SK-N-MC (cell line): ENCODE results near the gene SGMS1.
"Not testable (repeated sequence)": the region's sequence is repeated elsewhere in the genome, so short reads cannot be mapped to it uniquely, and the experiment has no call there.

Source experiments
- DNase-seq: peaks from one replicate; pipeline ENCODE4 v3.0.0-alpha.2; 2011; ENCODE audit warnings: low read depth, low spot score
- H3K27ac ChIP-seq: fragments of 200-600 bp; sonication (generic); 2 replicates; pipeline ENCODE4 v1.5.1; 2016; ENCODE audit warnings: mixed run types
- H3K36me3 ChIP-seq: fragments of 200-600 bp; sonication (generic); 2 replicates; pipeline ENCODE4 v1.6.1; 2017; ENCODE audit warnings: antibody characterized with exemption, low read length, mixed read lengths; ENCODE audit not compliant: insufficient read depth
- H3K4me3 ChIP-seq: fragments of 200-600 bp; sonication (generic); 2 replicates; pipeline ENCODE4 v1.5.1; 2016
- H3K9ac ChIP-seq: fragments of 200-600 bp; sonication (generic); 2 replicates; pipeline ENCODE4 v1.8.0; 2017; ENCODE audit warnings: mixed run types, mixed read lengths; ENCODE audit not compliant: insufficient read length
- H3K9me3 ChIP-seq: fragments of 200-600 bp; sonication (generic); 2 replicates; pipeline ENCODE4 v1.6.1; 2017; ENCODE audit warnings: low read depth, mild to moderate bottlenecking, antibody characterized with exemption, low read length, moderate library complexity, mixed read lengths
- EZH2 ChIP-seq: fragments of 200-600 bp; sonication (generic); IDR thresholded peaks from one replicate; pipeline ENCODE4 v1.6.1; 2017; ENCODE audit warnings: antibody characterized with exemption
- FOXP2 ChIP-seq: optimal IDR thresholded peaks from 2 replicates; pipeline ENCODE3; 2011; ENCODE audit warnings: mild to moderate bottlenecking, moderate library complexity; ENCODE audit not compliant: insufficient read depth; ENCODE audit errors: extremely low read length, control extremely low read depth
- POLR2AphosphoS5 ChIP-seq: IDR thresholded peaks from 2 replicates; pipeline ENCODE4 v1.6.1; 2012; ENCODE audit warnings: mild to moderate bottlenecking, low read depth, low read length, borderline replicate concordance

The SGMS1 gene

DNA sequence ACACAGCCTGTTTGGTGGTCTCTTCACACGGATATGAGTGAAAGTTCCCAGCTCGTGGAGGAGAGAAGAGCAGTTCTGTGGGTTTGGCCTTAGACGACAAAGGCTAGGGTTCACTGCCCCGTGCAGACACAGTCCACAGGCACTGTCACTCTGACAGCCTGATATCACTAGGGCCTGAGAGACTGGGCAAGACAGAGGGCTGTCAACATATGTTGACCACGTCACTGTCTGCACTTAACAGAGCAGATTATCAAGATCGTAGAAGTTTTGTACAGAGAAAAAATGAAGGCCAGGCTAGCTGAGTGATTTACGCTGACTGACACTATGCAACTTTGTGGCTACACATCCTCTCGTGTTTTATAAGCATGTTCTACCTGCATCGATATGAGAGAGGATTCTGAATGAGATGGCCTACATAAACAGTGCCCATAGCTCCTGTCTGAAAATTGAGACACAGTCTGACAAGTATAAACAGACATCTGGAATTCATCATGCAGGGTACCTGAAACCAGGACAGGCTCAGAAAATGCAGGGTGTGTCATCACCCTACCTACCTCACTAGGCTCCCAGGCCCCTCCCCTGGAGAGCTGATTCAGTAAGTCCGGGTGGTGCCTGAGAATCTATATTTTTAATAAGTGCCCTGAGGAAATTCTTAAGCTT lies 120.0 kb downstream of the SGMS1 start:
- Histone ChIP-seq H3K4me3 (no peak overlapping the region), H3K9me3 (no peaks in the 10 kb centered on the region), H3K27ac (no peak overlapping the region), H3K36me3 (no peaks in the 10 kb centered on the region), H3K9ac (no peak overlapping the region)
- no peak for DNase-seq
- no peak for TF ChIP-seq POLR2AphosphoS5
- TF ChIP-seq FOXP2: no peak
- no peak for TF ChIP-seq EZH2

DNA sequence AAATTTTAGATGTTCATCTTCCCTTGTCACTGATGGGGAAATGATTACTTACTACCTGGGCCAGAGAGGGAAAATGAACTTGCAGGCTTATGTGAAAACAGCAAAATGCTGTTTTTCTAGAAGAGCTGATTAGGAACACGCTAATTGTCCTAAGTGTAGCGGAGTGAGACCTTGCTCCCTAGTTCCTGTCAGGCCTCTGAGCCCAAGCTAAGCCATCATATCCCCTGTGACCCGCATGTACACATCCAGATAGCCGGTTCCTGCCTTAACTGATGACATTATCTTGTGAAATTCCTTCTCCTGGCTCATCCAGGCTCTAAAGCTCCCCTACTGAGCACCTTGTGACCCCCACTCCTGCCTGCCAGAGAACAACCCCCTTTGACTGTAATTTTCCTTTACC lies 120.6 kb downstream of the SGMS1 start:
- not testable (repeated sequence) for H3K9me3 ChIP-seq, H3K27ac ChIP-seq, H3K4me3 ChIP-seq, H3K36me3 ChIP-seq, H3K9ac ChIP-seq, DNase-seq

DNA sequence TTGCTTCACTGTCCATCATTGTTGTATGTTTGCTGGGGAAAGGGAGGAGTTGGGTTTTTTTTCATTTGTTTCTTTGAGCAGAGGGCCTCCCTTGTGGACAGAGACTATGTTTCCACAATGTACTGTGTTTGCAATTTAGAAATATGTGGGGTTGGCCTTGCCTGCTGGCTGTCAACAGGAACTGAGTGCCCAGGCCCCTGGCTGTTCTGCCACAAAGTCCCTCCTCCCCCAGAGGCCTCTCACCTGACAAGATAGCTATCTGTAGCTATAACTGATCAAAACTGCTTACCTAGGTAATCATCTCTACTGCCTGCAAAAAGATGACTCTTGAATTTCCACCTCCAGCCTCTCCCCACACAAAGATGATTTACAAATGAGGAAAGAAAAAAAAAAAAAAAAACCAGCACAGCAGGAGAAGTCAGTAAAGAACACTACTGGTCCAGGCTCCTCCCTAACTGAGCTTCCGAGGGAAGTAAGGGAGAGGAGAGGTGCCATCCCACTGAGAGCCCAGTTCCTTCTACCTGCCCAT lies 121.8 kb downstream of the SGMS1 start:
- Histone ChIP-seq H3K27ac (no peak overlapping the region), H3K9ac (no peak overlapping the region), H3K4me3 (no peak overlapping the region), H3K9me3 (no peaks in the 10 kb centered on the region), H3K36me3 (no peaks in the 10 kb centered on the region)
- no peak for DNase-seq
- no peak for TF ChIP-seq EZH2
- TF ChIP-seq FOXP2: no peak
- TF ChIP-seq POLR2AphosphoS5: no peak

DNA sequence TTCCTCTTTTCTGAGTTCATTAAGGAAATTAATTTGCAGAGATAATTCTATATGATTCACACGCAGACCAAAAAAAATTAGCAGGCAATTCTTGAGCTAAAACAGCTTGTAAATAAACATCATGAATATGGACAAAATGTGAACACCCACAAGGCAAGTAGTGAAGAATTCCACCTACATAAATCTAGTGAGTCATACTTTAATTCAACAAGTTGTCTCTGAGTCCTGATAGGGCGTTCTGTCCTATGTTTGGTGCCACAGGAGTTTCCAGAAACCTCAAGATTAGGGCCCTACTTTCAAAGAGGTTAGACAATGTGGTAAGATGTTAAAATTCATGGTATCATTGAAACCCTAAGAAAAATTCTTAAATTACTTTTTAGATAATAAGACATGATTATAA lies 122.3 kb downstream of the SGMS1 start:
- no peak for TF ChIP-seq EZH2
- TF ChIP-seq POLR2AphosphoS5: no peak
- no peak for TF ChIP-seq FOXP2
- H3K9ac ChIP-seq: no peak overlapping the region
- no peak overlapping the region for H3K4me3 ChIP-seq
- H3K36me3 ChIP-seq: no peaks in the 10 kb centered on the region
- DNase-seq: no peak
- no peak overlapping the region for H3K27ac ChIP-seq
- no peaks in the 10 kb centered on the region for H3K9me3 ChIP-seq

DNA sequence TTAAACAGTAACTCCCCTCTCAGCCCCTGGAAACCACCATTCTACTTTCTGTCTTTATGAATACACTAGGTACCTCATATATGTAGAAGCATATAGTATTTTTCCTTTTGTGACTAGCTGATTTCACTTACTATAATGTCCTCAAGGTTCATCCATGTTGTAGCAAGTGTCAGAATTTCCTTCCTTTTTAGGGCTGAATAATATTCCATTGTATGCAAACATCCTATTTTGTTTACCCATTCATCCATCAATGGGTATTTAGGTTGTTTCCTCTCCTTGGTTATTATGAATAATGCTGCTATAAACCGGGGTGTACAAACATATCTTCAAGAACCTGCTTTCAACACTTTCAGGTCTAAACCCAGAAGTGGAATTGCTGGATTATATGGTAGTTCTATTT lies 125.3 kb downstream of the SGMS1 start:
- no peaks in the 10 kb centered on the region for H3K36me3 ChIP-seq
- H3K4me3 ChIP-seq: no peak overlapping the region
- H3K9ac ChIP-seq: no peak overlapping the region
- DNase-seq: no peak
- TF ChIP-seq EZH2: no peak
- no peak for TF ChIP-seq FOXP2
- no peak for TF ChIP-seq POLR2AphosphoS5
- no peak overlapping the region for H3K27ac ChIP-seq
- H3K9me3 ChIP-seq: no peaks in the 10 kb centered on the region

DNA sequence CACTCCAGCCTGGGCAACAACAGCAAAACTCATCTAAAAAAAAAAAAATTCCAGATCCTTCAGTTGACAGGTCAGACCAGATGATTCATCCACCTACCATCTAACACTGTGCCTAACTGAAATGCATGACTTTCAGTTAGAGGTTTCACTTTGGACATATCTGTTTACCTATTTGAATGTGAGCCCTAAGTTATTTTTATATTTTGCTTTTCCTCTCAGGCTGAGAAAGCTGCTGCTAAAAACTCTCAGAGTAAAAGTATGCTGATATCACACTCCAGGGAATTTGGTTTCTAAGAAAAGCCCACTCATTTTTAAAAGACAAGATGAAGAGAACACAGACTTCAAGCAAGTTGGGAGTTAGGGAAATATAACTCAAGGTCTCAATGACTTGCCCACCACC lies 126.0 kb downstream of the SGMS1 start:
- TF ChIP-seq FOXP2 (no peak), POLR2AphosphoS5 (no peak), EZH2 (no peak)
- no peak overlapping the region for H3K4me3 ChIP-seq
- no peaks in the 10 kb centered on the region for H3K9me3 ChIP-seq
- H3K36me3 ChIP-seq: no peaks in the 10 kb centered on the region
- H3K9ac ChIP-seq: no peak overlapping the region
- DNase-seq: no peak
- H3K27ac ChIP-seq: no peak overlapping the region

DNA sequence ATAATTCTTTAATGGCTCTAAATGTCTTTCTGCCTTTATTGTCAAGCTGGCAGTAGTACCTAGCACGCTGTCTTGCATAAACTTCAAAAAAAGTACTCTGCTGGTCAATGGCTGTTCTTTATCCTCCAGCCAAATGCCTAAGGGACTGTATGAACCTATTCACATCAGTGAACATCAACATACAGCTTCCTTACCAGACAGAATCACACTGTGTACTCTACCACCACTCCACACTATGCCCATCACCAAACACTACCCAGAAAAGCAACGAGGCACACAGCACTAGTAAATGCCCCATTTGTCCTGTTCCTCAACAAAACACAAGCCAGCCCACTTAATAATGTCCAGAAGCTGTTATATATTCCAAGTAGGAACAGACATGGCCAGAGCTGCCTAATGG lies 127.5 kb downstream of the SGMS1 start:
- H3K27ac ChIP-seq: no peak overlapping the region
- no peak overlapping the region for H3K4me3 ChIP-seq
- TF ChIP-seq POLR2AphosphoS5: no peak
- no peak for TF ChIP-seq FOXP2
- no peak for TF ChIP-seq EZH2
- DNase-seq: no peak
- H3K9me3 ChIP-seq: no peaks in the 10 kb centered on the region
- no peaks in the 10 kb centered on the region for H3K36me3 ChIP-seq
- H3K9ac ChIP-seq: no peak overlapping the region

DNA sequence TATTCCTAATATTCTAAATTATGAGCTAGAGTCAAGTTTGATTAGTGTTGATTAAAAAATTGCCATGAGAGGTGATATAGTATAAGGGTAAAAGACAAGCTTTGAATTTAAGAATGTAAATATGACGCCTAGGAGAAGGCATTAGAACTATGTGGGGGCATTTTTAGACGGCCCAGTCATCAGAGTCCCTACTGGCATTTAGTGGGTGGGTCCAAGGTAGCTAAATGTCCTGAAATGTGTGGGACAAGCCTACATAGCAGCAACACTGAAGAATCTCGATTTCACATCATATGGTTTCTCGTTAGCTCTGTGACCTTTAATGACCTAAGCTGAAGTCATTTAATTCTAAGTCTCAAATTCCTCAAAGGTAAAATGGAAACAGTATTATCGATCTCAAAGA lies 133.5 kb downstream of the SGMS1 start:
- H3K9me3 ChIP-seq: no peaks in the 10 kb centered on the region
- no peak for DNase-seq
- TF ChIP-seq EZH2 (no peak), FOXP2 (no peak), POLR2AphosphoS5 (no peak)
- H3K27ac ChIP-seq: no peak overlapping the region
- no peak overlapping the region for H3K4me3 ChIP-seq
- no peak overlapping the region for H3K9ac ChIP-seq
- H3K36me3 ChIP-seq: no peaks in the 10 kb centered on the region

DNA sequence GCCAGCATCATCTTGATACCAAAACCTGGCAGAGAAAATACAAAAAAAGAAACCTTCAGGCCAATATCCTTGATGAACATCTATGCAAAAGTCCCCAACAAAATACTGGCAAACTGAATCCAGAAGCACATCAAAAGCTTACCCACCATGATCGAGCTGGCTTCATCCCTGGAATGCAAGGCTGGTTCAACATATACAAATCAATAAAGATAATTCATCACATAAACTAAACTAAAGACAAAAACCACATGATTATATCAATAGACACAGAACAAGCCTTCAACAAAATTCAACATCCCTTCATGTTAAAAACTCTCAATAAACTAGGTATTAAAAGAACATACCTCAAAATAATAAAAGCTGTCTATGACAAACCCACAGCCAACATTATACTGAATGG lies 139.2 kb downstream of the SGMS1 start:
- not testable (repeated sequence) for H3K27ac ChIP-seq, H3K9ac ChIP-seq, H3K4me3 ChIP-seq, DNase-seq, H3K9me3 ChIP-seq, H3K36me3 ChIP-seq
